GM21717 (cell line): ENCODE data around the gene PLPP6.
A peak's percentile ranks its signal among the peaks of the same experiment; 100 is the strongest.

Experiments
- ATAC-seq: cut with Tn5 transposase; IDR thresholded peaks from one replicate; pipeline ENCODE4 v1.9.1; 2021; ENCODE audit warnings: mild to moderate bottlenecking, moderate library complexity; ENCODE audit not compliant: unreplicated experiment

PLPP6 gene

GRCh38 chr9:4690144-4690543 is 28.1 kb downstream of the PLPP6 start:
- peak; percentile 66 for ATAC-seq

GRCh38 chr9:4691795-4692194 is 29.7 kb downstream of the PLPP6 start:
- ATAC-seq: no peak

- no peak for ATAC-seq
These were observed 38.0 kb downstream of the PLPP6 start for GRCh38 chr9:4700091-4700490.

GRCh38 chr9:4700932-4701331 is 38.8 kb downstream of the PLPP6 start:
- ATAC-seq: no peak

- no peak for ATAC-seq
These were observed 39.4 kb downstream of the PLPP6 start for GRCh38 chr9:4701526-4701925.

GRCh38 chr9:4704129-4704528 is 42.0 kb downstream of the PLPP6 start:
- no peak for ATAC-seq

GRCh38 chr9:4706021-4706420 is 43.9 kb downstream of the PLPP6 start:
- no peak for ATAC-seq

- ATAC-seq: no peak
These were observed 45.0 kb downstream of the PLPP6 start for GRCh38 chr9:4706971-4707622.

GRCh38 chr9:4709380-4709779 is 47.3 kb downstream of the PLPP6 start:
- ATAC-seq: no peak

- ATAC-seq: no peak
These were observed 51.8 kb downstream of the PLPP6 start for GRCh38 chr9:4713849-4714248.

- ATAC-seq: no peak
These were observed 52.3 kb downstream of the PLPP6 start for GRCh38 chr9:4714266-4715016.
